ENCODE data around the gene MTO1.
"Not testable (repeated sequence)": the region's sequence is repeated elsewhere in the genome, so short reads cannot be mapped to it uniquely, and the experiment has no call there.

MTO1 gene

GRCh38 chr6:73505142-73505541 lies 43.6 kb downstream of the MTO1 start:
- no peak for DNase-seq

- not testable (repeated sequence) for DNase-seq
Measured at GRCh38 chr6:73505705-73506104, 44.2 kb downstream of the MTO1 start.

GRCh38 chr6:73506246-73506645 lies 44.7 kb downstream of the MTO1 start:
- no peak for DNase-seq

- DNase-seq: no peak
Measured at GRCh38 chr6:73508776-73509175, 47.2 kb downstream of the MTO1 start.

- DNase-seq: no peak
Measured at GRCh38 chr6:73509851-73510250, 48.3 kb downstream of the MTO1 start.

- no peak for DNase-seq
Measured at GRCh38 chr6:73511796-73512195, 50.3 kb downstream of the MTO1 start.

- DNase-seq: no peak
Measured at GRCh38 chr6:73513496-73513854, 51.9 kb downstream of the MTO1 start.

GRCh38 chr6:73514746-73515110 lies 53.2 kb downstream of the MTO1 start:
- DNase-seq: no peak

- no peak for DNase-seq
Measured at GRCh38 chr6:73515204-73515655, 53.7 kb downstream of the MTO1 start.

- no peak for DNase-seq
Measured at GRCh38 chr6:73516514-73517489, 55.3 kb downstream of the MTO1 start.

GRCh38 chr6:73518100-73518981 lies 56.8 kb downstream of the MTO1 start:
- DNase-seq: not testable (repeated sequence)

- not testable (repeated sequence) for DNase-seq
Measured at GRCh38 chr6:73518982-73519881, 57.7 kb downstream of the MTO1 start.

GRCh38 chr6:73519926-73520687 lies 58.6 kb downstream of the MTO1 start:
- DNase-seq: peak; percentile 52

GRCh38 chr6:73520688-73521350 lies 59.3 kb downstream of the MTO1 start, which contains the start of gene EEF1A1:
Gene EEF1A1 (minus strand): TSS chr6:73521032. CDS start chr6:73520026, 1,006 bp downstream.
- DNase-seq: peak; percentile 99

- DNase-seq: peak; percentile 85
Measured at GRCh38 chr6:73521351-73521985, 59.9 kb downstream of the MTO1 start.

GRCh38 chr6:73523434-73524123 lies 62.0 kb downstream of the MTO1 start:
- DNase-seq: peak; percentile 28

GRCh38 chr6:73525546-73526330 lies 64.2 kb downstream of the MTO1 start:
- no peak for DNase-seq

- DNase-seq: no peak
Measured at GRCh38 chr6:73528897-73529296, 67.4 kb downstream of the MTO1 start.

- DNase-seq: no peak
Measured at GRCh38 chr6:73532293-73532692, 70.8 kb downstream of the MTO1 start.
